ENCODE results near the gene CCDC169.
"Not testable (repeated sequence)": the region's sequence is repeated elsewhere in the genome, so short reads cannot be mapped to it uniquely, and the experiment has no call there.

DNA sequence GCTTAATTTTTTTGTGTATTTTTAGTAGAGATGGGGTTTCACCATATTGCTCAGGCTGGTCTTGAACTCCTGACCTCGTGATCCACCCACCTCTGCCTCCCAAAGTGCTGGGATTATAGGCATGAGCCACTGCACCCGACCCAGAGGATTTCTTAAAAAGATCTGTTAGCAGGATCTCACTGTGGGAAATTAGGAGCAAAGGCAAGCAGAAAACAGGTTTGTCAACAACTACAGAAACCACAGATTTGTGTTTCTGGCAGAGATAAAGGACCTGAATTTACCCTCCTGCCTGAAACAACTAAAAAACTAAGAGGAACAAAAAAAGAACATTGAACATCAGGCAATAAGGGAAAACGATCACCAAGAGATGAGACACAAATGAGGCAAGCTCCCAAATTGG is 1.9 kb upstream of the CCDC169 start:
- TF ChIP-seq, protein P1, sequence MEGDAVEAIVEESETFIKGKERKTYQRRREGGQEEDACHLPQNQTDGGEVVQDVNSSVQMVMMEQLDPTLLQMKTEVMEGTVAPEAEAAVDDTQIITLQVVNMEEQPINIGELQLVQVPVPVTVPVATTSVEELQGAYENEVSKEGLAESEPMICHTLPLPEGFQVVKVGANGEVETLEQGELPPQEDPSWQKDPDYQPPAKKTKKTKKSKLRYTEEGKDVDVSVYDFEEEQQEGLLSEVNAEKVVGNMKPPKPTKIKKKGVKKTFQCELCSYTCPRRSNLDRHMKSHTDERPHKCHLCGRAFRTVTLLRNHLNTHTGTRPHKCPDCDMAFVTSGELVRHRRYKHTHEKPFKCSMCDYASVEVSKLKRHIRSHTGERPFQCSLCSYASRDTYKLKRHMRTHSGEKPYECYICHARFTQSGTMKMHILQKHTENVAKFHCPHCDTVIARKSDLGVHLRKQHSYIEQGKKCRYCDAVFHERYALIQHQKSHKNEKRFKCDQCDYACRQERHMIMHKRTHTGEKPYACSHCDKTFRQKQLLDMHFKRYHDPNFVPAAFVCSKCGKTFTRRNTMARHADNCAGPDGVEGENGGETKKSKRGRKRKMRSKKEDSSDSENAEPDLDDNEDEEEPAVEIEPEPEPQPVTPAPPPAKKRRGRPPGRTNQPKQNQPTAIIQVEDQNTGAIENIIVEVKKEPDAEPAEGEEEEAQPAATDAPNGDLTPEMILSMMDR (IDR thresholded peaks at IDR 0.05; ENCODE audit: low read depth, low read length): not testable (repeated sequence)
- not testable (repeated sequence) for TF ChIP-seq EZH2phosphoT487 (IDR thresholded peaks at IDR 0.05; ENCODE audit: low read depth)

Data from OCI-LY3 (cell line).